Fibroblast of peridontal ligament (primary cell): ENCODE measurements around the gene CACNB1.

Source experiments
- DNase-seq: peaks from one replicate; pipeline ENCODE4 v3.0.0-alpha.2; 2010; ENCODE audit errors: extremely low read depth

Gene CACNB1

DNA sequence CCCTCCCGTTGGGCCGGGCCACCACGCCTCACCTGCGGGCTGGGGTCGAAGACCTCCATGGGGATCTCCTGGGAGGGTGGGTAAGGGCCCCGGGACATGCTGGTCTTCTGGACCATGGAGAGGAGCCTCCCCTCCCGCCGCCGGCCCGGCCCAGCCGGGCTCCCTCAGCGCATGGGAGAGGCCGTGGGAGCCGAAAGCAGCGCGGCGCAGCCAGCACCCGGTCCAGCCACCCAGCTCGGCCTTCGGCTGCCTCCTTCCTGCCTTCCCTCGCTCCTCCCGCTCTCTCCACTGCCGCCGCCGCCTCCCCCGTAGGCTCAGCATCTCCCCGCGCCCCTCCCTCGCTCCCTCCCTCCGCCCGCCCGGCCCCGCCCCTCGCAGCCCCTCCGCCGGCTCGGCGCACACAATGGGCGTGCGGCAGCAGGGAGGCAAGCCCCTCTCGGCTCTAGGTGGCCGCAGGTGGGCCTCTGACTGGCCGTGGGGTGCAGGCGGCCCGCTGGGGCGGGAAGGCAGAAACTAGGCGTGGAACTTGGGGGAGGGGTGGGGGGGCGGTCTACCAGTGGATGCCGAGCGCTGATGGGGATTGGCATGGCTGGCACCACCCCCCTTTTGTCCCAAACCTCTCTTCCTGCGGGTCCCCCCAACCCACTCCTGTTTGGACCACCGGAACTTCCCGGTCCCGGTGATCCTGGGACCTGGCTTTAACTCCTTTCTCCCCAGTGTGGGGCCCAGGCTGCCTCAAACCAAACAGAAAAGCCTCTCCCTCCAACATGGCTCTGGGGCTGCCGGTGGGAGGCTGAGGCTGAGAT is at the start of gene CACNB1:
TSS of gene CACNB1 (minus strand) at position 290 of the 806 bp plus-strand sequence. CDS start at position 116, 174 bp downstream.
- peak; percentile 51 for DNase-seq

DNA sequence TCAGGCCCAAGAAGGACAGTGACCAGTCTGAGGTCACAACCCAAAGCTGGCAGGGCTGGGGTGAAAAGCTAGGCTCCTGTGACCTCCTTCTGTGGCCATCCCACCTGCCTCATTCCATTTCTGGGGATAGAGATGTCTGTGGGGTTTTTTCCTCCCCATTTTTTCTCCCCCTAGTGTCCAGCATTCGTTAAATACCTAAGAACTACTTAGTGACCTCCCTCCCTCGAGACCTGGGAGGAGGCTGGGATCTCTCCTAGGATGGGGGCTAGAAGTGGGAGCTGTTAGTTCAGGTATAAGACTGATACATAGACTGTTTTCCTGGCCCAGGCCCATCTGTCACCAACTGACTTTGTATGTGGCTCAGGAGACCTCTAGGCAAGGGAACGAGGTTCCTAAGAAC is 48.8 kb upstream of the CACNB1 start:
- DNase-seq = no peak

DNA sequence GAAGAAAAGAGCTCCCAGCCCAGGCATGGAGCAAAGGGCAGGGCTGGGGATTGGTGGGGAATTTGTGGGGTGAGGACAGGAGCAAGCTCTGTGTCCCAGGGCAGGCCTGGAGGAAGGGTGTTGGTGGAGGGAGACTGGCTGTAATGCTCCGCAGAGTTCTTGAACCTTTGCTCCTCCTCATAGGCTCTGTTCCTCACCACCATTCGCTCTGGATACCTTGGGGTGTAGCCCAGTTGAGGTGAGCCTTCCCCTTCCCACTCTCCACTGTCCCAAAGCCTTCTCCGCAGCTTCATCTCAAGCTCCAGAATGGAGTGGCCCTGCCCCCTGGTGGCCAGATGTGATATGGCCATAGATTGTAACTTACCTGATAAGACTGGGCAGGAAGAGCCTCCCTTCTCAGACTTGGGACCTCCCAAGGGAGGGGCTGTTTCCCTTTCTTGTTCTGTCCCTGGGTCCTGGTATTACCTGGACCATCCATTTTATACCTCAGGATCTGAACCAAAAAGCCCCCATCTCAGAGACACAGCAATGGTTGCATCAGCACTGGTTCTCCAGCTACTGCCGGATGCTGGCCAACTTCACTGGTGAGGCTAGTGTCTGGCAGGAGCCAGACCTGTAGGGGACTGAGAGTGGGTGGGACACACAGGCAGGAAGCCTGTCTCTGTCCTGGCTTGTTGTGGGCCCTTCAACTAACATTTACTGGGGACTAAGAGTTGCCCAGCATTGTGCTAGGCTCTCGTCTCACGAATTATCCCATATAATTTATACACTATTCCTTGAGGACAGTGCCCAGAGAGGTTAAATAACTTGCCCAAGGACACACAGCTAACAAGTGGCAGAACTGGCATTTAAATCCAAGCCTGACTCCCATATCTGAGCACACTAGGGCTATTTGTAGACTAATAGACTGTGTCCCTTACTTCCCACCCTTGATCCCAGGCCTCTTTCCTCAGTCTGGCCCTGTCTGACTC is 47.4 kb upstream of the CACNB1 start:
- DNase-seq = peak; percentile 83

DNA sequence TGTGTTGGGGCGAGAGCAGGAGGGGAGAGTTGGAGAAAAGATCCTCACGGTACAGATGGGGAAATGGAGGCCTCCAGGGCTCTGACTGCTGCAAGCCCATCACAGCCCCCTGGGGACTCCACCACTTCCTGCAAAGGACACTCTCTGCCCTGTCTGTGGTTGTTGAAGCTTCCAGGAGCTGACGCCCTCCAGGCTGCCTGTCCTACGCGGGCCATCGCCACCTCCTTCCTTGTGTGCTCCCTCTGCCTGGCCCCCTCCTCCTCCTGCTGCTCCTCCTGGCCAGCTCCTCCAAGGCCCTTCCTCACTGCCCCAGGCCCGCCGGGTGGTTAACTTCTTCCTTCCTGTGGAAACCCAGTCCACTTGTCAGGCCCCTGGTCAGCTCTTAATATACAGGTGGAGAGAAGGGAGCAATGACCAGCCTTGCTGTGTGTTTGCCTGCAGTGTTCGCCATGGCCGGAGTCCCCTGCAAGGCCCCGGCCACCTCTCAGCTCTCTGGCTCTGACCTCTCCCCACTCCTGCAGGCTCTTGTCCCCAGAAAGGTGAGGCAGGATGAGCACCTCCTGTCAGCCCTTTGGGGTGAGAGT is 46.6 kb upstream of the CACNB1 start:
- no peak for DNase-seq

DNA sequence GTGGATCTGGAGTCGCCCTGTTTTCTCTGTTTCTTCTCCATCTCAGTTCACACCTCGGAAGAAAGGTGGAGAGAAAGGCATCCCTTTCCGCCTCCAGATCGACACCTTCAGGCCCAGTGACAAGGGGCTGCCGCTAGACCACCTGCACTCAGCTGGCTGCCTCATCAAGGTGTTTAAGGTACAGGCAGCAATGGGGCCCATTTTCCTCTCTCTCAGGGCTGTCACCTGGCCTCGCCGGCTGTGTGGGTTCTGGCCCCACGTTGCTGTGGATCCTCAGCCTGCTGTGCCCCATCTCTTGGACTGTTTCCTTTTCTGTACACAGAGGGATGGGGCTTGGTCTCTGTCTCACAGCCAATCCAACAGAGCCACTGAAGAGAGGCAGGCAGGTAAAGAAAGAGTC is 45.7 kb upstream of the CACNB1 start:
- DNase-seq = no peak

DNA sequence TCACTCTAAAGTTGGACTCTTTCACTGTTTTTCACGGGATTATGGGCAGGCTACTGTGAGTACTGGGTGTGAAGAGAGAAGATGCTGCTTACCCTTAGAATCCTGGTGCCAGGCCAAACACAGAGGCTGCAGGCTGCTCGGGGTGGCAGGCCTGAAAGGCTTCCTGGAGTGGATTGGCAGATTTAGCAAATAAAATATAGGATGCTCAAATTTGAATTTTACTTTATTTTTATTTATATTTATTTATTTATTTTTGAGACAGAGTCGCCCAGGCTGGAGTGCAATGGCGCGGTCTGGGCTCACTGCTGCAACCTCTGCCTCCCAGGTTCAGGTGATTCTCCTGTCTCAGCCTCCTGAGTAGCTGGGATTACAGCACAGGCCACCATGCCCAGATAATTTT is 43.2 kb upstream of the CACNB1 start:
- no peak for DNase-seq

DNA sequence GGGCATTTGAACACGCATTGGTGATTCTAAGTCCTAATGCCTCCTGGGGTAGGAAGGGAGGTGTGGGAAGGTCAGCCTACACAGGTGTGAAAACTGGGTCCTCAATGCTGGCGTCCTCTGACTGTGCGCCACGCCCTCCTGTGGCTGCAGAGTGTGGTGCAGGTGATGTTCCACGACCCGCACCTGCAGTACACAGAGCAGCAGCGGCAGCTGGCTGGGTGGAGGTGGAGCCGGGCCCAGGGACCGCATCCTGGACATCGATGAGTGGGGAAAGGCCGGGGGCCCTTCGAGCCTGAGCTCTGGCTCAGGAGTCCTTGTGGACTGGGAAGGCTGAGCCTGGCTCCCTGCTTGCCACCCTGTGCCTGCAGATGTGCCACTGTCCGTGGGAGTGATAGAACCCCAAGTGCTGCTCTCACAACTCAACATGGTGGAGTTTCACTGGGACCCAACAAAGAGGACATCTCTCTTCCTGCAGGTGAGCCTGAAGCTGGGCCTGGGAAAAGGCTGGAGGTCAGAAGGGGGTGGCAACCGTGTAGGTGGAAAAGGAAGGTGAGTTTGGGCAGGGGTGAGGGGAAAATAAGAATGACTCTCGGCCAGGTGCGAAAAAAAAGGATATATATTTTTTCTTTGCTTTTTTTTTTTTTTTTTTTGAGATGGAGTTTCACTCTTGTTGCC is 42.3 kb upstream of the CACNB1 start:
- no peak for DNase-seq

DNA sequence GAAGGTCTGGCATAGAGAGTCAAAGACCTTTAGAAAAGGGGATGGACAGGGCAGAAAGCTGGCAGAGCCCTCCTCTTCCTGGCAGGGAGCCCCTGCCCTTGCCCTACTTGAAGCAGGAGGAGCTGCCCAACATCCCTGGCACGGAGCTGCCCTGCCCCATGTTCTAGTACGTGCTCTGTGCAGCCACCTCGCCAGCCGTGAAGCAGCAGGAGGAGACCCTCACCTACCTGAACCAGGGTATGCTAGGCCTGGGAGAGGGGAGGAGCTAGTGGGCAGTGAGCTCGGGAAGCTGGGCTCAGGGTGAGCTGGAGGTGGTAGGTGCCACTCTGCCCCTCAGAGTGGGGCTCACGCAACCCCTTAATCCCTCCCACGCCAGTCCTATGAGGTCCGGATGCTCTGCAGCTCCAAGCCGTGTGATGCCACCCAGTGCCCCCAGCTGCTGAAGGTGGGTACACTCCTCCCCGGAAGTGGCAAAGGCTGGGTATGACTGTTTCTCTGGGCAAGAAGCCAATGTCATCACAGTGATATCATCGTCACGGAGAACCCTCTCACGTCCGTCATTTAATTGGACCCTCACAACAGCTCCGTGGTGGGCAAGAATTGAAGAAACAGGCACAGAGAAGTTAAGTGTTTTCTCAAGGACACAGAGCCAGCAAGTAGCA is 41.0 kb upstream of the CACNB1 start:
- peak; percentile 17 for DNase-seq

DNA sequence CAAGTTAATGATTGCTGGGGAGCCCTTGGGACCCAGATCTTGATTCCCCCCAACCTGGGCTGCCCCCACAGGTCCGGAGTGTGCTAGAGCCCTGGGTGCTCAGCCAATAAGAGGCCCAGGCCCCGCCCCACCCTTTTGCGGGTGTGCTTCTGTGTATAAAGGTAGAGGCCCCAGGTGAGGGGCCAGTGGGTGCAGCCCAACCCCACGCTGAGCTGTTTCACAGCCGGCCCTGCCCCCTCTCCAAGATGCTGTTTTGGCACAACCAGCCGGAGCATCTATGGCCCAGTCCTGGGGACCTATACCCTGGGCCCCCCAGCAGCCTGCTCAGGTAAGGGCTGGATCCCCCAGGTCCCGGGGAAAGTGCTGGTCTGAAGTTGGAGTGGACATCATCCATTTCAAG is 40.1 kb upstream of the CACNB1 start:
- no peak for DNase-seq

DNA sequence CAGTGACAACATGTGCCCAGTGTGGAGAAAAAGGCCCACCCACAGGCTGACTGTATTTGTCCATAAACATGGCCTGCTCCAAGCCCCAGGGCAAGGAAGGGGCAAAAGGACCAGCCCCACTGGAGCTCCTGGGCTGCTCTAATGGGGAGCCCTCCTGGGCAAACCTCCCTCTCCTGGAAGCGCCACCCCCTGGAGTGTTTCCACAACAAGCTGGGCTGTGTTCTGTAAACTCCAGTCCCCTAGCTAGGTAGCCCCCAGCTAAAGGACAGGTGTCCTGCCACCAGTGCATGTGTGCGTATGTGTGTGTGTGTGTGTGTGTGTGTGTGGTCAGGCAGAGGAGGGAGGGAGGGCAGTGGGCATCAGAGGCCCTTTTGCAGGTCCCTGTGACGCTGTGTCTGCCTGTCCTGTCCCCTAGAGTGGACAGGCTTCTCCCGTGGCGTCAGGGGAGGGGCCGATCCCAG is 39.5 kb upstream of the CACNB1 start:
- no peak for DNase-seq

DNA sequence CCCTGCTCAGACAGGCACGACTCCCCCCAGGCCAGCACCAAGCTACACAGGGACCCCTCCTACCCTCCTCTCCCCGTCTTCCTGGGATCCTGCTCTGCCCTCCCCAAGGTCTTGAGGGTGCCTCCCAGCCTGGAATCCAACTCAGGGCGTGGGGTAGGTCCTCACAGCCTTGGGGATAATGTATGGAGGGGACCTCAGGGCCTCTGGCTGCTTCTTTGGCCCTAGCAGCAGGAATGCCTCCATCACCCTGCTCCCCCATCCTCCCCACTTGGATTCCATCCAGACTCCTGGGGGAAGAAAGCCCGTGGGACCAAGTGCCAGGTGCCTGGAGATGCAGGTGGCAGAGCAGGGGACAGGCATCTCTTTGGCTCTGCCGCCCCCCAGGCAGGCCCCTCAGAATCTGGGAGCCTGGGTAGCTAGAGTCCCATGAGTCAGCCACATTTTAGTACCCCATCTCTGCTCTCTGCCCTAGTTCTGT is 39.0 kb upstream of the CACNB1 start:
- DNase-seq = no peak

DNA sequence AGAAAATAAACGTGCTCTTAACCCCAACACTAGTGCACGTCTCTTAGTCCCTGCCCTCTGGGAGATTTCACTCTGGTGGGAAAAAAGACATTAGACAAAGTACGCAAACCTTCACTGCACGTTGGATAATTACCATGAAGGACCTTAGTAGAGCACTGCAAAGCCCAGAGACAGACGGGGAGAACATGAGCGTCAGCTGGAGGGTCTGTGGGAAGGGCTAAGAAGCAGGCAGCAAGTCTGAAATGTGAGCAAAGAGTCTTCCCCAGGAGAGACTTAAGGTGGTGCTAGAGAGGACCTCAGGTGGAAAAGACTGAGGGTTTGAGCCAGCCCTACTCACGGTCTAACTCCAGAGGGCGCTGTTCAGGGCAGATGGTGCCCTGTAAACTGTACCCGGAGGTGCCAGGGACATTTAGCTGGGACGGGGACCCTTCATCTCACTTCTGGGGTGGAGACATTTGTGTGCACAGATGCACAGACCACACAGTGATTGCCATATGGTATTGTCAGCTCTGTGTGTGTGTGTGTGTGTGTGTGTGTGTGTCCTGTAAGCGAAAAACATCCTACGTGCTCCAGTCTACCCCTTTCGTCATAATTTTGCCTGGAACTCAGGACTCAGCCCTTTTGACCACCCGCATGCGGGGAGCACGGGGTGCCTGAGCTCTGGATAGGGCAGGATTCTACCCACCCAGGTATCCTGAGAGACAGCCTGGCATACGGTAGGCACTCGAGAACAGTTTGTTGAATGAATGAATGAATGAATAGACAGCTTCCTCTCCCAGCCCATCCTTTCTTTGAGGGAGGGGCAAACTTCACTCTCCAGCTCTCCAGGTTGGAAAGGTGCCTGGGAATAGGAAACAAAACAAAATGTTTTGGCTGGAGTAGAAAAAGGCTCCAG is 38.3 kb upstream of the CACNB1 start:
- DNase-seq = peak; percentile 32

DNA sequence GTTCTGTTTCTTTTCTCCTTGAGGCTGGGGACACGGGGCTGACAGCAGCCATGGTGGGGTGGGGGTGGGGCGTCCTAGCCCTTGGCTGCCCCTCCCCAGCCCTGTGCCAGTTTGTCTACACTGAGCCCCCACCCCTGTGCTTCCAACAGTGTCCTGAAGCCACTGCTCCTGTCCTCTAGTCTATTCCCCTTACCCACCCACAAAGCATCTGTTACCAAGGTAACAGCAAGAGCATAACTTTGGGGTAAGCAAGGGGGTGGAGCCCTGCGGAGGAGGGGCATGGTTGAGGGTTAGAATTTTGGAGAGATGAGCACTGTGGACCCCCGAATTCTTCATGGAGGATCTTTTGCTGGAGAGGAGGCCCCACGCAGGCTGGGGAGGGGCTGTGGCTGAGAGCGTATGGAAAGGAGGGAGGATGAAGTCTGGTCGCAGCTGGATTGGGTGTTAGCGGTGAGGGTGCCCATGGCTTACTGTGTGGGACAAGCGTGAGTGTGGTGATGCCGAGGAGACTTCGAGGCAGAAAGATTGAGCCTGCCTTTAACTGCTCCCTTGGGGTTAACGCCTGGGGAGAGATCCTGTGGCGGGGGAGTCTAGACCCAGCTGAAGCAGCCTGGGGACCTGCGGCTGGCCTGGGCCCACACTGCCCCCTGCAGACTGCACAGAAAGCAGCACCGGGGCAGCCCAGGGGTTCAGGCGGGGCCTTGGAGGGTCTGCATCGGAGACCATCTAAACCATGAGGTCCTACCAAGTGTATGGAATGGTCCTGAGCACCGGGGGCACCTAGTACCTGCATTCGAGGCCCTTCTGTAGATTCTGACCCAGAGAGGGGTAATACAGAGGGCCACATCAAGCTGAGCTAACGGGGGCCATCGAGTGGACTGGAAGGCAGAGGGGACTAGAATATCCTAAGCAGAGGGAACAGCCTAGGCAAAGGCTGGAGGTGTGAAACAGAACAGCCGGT is 34.4 kb upstream of the CACNB1 start:
- DNase-seq = peak; percentile 29

DNA sequence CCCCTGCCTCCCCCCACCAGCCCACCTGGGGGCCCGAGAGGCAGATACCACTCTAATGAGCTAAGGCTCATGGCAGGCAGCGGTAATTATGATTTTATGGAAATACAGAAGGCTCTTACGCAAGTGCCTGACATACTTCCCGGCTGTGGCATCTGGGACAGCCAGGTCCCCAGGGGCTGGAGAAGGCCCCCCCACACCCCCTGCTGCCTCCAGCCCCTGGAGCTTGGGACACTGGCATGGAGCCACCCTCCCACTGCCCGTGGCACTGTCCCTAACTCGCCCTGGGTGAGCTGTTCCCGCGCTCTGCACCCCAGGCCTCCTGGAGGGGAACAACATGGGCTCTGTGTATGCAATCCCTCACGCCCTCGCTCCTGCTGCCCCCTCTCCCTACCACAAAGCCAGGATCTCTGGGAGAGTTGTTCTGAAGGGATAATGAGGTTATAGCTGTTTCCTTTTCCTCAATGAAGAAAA is 33.7 kb upstream of the CACNB1 start:
- no peak for DNase-seq

DNA sequence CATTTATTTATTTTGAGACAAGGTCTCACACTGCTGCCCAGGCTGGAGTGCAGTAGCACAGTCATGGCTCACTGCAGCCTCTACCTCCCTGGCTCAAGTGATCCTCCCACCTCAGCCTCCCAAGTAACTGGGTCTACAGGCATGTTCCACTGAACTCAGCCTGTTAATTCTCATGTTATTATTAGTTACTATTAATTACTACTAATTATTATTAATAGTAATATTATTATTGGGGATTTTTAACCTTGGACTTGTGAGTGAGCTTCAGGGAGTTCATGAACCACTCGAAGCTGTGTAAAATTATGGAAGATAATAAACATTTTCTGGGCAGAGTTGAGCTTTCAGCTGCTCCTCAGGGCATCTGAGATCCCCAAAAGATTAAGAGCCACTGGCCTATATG is 32.9 kb upstream of the CACNB1 start:
- no peak for DNase-seq

DNA sequence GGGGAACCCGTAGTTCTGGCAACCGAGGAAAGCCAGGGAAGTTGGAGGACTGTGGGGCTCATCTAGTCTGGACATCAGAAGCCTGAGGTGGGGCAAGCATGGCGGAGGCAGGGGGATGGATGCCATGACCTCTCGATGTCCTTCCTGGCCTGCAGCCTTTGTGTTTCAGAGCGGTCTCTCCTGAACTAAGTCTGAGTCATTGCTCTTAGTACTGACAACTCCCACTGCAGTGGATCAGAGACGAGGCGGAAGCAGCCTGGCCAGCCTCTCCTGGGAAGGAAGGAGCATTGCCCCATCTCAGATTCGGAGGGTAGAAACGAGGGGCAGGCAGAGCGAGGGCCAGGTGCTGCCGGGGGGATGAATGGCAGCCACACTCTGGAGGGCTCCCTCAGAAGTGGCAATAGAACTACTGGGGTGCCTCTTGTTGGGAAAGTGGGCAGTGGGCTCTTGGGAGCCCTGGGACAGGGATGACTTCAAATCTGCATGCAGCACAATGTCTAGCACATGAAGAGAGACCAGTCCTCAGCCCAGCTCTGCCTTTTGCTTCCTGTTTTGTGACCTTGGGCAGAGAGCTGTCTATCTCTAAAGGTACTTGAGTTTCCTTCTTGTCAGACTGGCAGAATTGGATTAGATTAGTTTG is 31.9 kb upstream of the CACNB1 start:
- DNase-seq = peak; percentile 67

DNA sequence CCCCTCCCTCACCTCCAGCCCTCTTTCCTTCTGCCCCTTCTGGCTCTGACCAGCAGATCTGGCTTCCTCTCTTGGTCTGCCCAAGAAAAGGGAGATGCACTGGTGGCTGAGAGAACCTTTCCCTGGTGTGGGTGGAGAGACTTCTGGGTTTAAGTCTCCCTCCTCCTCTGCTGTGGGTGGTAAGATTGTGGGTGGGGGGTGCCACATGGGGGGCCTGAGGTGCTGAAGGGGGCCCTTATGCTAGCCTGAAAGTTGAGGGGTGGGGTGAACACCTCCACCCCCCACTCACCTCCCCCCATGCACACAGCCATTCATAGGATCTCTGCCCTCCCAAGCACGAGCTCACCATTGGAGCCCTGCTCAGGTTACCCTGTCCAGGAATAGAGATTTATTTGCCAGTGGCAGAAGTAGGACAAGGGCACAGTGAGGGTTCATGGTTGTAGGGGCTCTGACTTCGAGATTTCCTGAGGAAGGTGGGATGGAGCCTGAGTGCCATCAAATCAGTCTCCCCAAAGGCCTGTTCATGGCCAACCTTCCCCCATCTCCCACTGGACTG is 30.0 kb upstream of the CACNB1 start:
- DNase-seq = no peak
